DMS 273 treated with DMSO at 0.1 percent for 48 hours (cell line): ENCODE measurements around the gene RPUSD1.

Experiments
- DNase-seq: peaks from one replicate; lab custom pipeline; 2025; lab: John Stamatoyannopoulos, UW

The RPUSD1 gene

GRCh38 chr16:818592-818991 lies 30.4 kb upstream of the RPUSD1 start:
- DNase-seq, result no peak

GRCh38 chr16:818132-818531 lies 30.0 kb upstream of the RPUSD1 start:
- no peak for DNase-seq

- DNase-seq, result peak; percentile 14
These were observed 29.1 kb upstream of the RPUSD1 start for GRCh38 chr16:817001-817906.

DNA sequence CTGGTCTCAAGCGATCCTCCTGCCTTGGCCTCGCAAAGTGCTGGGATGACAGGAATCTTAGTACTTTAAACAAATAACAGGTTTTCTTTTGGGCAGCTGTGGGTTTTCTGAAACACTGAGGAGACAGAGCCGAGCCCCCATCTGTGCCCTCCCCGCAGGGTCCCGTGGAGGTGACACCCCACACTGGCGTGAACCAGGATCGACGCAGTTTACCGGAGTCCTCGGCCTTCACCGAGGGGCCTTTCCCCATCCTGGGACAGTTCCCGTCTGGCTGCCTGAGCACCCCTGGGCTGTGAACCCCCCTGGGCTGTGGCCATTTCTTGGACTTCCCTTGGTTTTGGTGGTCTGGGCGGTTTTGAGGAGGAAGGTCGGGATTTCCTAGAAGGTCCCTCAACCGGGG lies 27.7 kb upstream of the RPUSD1 start:
- no peak for DNase-seq

- DNase-seq, result no peak
These were observed 26.8 kb upstream of the RPUSD1 start for GRCh38 chr16:814974-815373.

- no peak for DNase-seq
These were observed 25.8 kb upstream of the RPUSD1 start for GRCh38 chr16:813916-814412.

DNA sequence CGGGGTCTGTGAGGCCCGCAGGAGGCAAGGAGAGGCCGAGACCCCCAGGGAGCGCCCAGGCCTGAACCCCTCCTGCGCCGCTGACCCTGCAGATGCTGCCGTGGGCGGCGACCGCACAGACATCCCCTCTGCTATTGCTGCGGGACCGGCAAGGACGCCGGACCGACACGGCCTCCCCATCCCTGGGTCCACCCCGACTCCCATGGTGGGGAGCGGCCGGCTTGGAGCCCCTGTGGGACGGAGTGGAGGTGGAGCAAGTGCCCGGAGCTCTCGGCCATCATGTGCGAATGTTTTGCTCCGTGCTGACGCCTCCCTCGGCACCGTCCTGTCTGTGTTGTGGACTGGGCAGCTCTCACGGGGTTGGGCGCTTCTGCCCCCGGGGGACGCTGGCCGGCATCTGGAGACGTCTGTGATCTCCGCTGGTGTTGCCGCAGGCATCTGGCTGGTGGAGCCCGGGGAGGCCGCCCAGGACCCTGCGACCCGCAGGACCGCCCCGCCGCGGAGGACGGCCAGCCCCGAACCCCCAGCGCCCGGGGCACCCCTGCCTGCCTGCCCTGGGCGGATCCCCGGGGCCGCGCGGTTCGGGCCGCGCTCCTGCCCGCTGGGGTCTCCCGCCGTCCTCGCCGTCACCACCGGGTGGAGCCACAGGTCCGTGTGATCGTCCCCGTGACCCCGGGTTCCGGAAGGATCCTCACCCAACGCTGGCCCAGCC lies 25.2 kb upstream of the RPUSD1 start:
- no peak for DNase-seq

DNA sequence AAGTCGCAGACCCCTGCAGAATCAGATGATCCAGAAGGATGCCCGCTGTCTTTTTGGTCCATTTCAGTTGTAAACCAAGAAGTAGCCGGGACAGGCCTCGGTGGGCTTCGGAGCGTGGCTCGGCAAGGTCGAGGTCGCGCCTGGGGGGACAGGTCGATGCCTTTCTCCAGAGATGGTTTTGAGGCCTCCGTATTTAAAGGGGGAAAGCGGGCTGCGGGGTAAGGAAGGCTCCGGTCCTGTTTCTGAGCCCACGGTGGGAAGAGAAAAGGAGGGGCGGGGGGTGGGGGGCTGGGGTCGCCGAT lies 19.9 kb upstream of the RPUSD1 start:
- DNase-seq, result no peak

- DNase-seq, result peak; percentile 49
These were observed 19.3 kb upstream of the RPUSD1 start for GRCh38 chr16:807347-808084.

GRCh38 chr16:805474-805873 lies 17.3 kb upstream of the RPUSD1 start:
- DNase-seq, result no peak

- DNase-seq, result no peak
These were observed 16.2 kb upstream of the RPUSD1 start for GRCh38 chr16:804193-805048.

GRCh38 chr16:803754-804080 lies 15.5 kb upstream of the RPUSD1 start:
- no peak for DNase-seq

GRCh38 chr16:802914-803753 lies 15.0 kb upstream of the RPUSD1 start:
- DNase-seq, result no peak

DNA sequence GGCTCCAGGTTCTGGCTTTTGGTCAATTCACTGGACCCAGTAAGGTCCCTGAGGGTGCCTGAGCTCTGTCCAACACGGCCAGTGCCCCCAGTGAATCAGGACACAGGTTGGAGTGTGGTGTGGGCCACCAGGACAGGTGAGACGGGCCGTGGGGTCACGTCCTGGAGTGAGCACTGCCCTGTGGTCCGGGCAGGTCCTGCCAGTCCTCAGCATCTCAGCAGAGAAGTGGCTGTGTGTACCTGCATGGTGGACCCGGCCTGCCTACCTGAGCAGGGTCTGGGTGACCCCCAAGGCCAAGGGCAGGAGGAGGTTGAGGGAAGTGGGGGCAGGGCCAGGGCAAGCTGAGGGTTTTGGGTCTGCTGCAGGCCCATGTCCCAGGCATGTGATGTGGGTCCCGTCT lies 14.3 kb upstream of the RPUSD1 start:
- DNase-seq, result no peak

DNA sequence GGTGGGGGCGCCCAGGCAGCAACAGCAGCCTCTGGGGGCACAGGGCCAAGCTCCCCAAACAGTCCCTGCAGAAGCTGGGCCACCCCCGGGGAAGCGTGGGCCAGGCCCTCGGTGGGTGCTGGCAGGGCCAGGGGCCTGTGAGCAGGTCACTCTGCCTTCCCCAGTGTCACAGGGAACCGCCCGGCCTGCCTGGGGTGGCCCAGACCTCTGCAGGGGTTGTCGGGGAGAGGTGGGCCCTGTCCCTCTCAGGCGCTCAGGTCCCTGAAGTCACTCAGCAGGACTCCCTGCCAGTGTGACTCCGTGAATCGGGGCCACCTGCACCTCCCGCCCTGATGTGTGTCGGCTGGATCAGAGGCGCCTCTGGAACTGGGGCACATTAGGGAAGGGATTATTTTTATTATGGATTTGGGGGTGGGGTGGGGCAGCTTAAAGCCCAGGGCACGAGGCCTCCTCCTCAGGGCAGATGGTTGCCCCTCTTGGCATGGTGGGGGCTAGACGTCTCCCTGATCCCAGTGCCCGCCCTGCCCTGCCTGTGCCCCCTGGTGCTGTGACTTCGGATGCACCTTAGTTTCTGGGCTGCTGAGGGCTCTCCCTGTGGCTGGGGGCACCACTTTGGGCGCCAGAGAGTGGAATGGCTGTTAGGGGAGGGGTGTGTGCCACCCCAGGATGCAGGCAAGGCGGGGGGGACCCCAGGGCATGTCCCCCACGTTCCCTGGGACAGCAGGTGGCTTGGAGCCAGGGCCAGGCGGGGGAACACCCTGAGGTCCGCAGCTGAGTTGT lies 13.6 kb upstream of the RPUSD1 start:
- no peak for DNase-seq

- DNase-seq, result no peak
These were observed 12.8 kb upstream of the RPUSD1 start for GRCh38 chr16:800834-801511.

- DNase-seq, result no peak
These were observed 12.0 kb upstream of the RPUSD1 start, which contains the start of gene GNG13 for GRCh38 chr16:799948-800833. GNG13 (minus strand) TSS chr16:800734; CDS start chr16:799077, 1,657 bp downstream.
